ENCODE measurements around the gene RGS18.

GRCh38 chr1:192122668-192123067 lies 35.6 kb upstream of the RGS18 start:
- TF ChIP-seq POLR2A (IDR thresholded peaks at IDR 0.05) (no peak), CTCF (IDR thresholded peaks at IDR 0.05) (no peak)
